Astrocyte of the spinal cord (primary cell): ENCODE results near the gene TMTC2.

Experiments used
- DNase-seq: peaks from one replicate; pipeline ENCODE4 v3.0.0; 2011; ENCODE audit warnings: low read depth, low spot score
- H3K4me3 ChIP-seq: 2 replicates; pipeline ENCODE4 v1.5.1; 2011; ENCODE audit warnings: low read depth, mild to moderate bottlenecking, low read length, moderate library complexity
- CTCF ChIP-seq: IDR thresholded peaks from 2 replicates; pipeline ENCODE4 v1.5.1; 2012; ENCODE audit warnings: low read depth, mild to moderate bottlenecking, low read length, inconsistent platforms
- in situ Hi-C: cut with HindIII; loops from 2 replicates; pipeline ENCODE4 v1.10.0; 2017; ENCODE audit warnings: low sequenced_read_pairs

Gene TMTC2

GRCh38 chr12:83128540-83128939 lies 441.8 kb downstream of the TMTC2 start:
- DNase-seq: no peak
- no peak for TF ChIP-seq CTCF
- H3K4me3 ChIP-seq: no peak overlapping the region
- in situ Hi-C loops: no loop called here

- DNase-seq: no peak
- H3K4me3 ChIP-seq: no peak overlapping the region
- in situ Hi-C loops: no loop called here
- no peak for TF ChIP-seq CTCF
These were observed 443.5 kb downstream of the TMTC2 start for GRCh38 chr12:83130178-83130577.

GRCh38 chr12:83132360-83132759 lies 445.7 kb downstream of the TMTC2 start:
- in situ Hi-C loops: no loop called here
- TF ChIP-seq CTCF: no peak

GRCh38 chr12:83136411-83136810 lies 449.7 kb downstream of the TMTC2 start:
- no peak overlapping the region for H3K4me3 ChIP-seq
- DNase-seq: no peak
- in situ Hi-C loops: no loop called here
- TF ChIP-seq CTCF: no peak

More at GRCh38 chr12:83132360-83132759, 445.7 kb downstream of the TMTC2 start:
- no peak for DNase-seq
- H3K4me3 ChIP-seq: no peak overlapping the region

GRCh38 chr12:83140135-83140534 lies 453.4 kb downstream of the TMTC2 start:
- H3K4me3 ChIP-seq: no peak overlapping the region
- TF ChIP-seq CTCF: no peak
- DNase-seq: no peak
- in situ Hi-C loops: no loop called here

GRCh38 chr12:83141460-83141994 lies 454.8 kb downstream of the TMTC2 start:
- H3K4me3 ChIP-seq: no peak overlapping the region
- in situ Hi-C loops: no loop called here
- no peak for TF ChIP-seq CTCF
- DNase-seq: no peak

- in situ Hi-C loops: no loop called here
- TF ChIP-seq CTCF: no peak
- DNase-seq: no peak
These were observed 456.2 kb downstream of the TMTC2 start for GRCh38 chr12:83142914-83143313.

More at GRCh38 chr12:83142914-83143313, 456.2 kb downstream of the TMTC2 start:
- no peak overlapping the region for H3K4me3 ChIP-seq
